Measurements from ENCODE around the gene NFIB.

GRCh38 chr9:14066032-14066431, 247.9 kb downstream of the NFIB start:
- TF ChIP-seq CTCF (conservative IDR thresholded peaks at IDR 0.05; ENCODE audit: low read length) (no peak), EZH2phosphoT487 (IDR thresholded peaks at IDR 0.05; ENCODE audit: borderline replicate concordance, low read depth, low read length) (no peak)
